Activated naive CD4-positive, alpha-beta T cell treated with anti-CD3 and anti-CD28 coated beads for 36 hours (primary cell): Measurements from ENCODE around the gene ATF7. TPM values are rescaled to one million over a fixed set of nuclear protein-coding genes. Genes with fewer than 3 reads are reported as not detected.

Experiments used
- CTCF ChIA-PET: fragments of 350-600 bp; sonication (Branson Sonifier 250); formaldehyde crosslinking; loops from one replicate; lab custom pipeline; 2021; ENCODE audit warnings: antibody characterized with exemption; lab: Charles Lee
- DNase-seq: peaks from one replicate; pipeline ENCODE4 v3.0.0-alpha.2; 2020
- H3K27ac Mint-ChIP-seq: one replicate; pipeline ENCODE4 v1.8.0; 2021; ENCODE audit warnings: mild to moderate bottlenecking, mixed read lengths
- H3K27me3 Mint-ChIP-seq: one replicate; pipeline ENCODE4 v1.8.0; 2021; ENCODE audit warnings: low read depth, mixed read lengths
- H3K36me3 Mint-ChIP-seq: one replicate; pipeline ENCODE4 v1.8.0; 2021; ENCODE audit warnings: low read depth, mixed read lengths
- H3K4me1 Mint-ChIP-seq: one replicate; pipeline ENCODE4 v1.8.0; 2021; ENCODE audit warnings: low read depth, mixed read lengths
- H3K4me3 Mint-ChIP-seq: one replicate; pipeline ENCODE4 v1.8.0; 2021; ENCODE audit warnings: mild to moderate bottlenecking, moderate library complexity, mixed read lengths
- H3K9me3 Mint-ChIP-seq: one replicate; pipeline ENCODE4 v1.8.0; 2021; ENCODE audit warnings: mixed read lengths
- intact Hi-C: fragments of 100-400 bp; cut with micrococcal nuclease; formaldehyde crosslinking; loops from one replicate; pipeline ENCODE4 v1.15.1; 2023
- total RNA-seq, 2 experiments: library from RNA; stranded (reverse); gene quantifications; one replicate each; pipeline ENCODE4 v1.2.3, GENCODE V29; 2021

ATF7 gene
- total RNA-seq = 10 to 100 TPM; 19.7 to 19.8 TPM

DNA sequence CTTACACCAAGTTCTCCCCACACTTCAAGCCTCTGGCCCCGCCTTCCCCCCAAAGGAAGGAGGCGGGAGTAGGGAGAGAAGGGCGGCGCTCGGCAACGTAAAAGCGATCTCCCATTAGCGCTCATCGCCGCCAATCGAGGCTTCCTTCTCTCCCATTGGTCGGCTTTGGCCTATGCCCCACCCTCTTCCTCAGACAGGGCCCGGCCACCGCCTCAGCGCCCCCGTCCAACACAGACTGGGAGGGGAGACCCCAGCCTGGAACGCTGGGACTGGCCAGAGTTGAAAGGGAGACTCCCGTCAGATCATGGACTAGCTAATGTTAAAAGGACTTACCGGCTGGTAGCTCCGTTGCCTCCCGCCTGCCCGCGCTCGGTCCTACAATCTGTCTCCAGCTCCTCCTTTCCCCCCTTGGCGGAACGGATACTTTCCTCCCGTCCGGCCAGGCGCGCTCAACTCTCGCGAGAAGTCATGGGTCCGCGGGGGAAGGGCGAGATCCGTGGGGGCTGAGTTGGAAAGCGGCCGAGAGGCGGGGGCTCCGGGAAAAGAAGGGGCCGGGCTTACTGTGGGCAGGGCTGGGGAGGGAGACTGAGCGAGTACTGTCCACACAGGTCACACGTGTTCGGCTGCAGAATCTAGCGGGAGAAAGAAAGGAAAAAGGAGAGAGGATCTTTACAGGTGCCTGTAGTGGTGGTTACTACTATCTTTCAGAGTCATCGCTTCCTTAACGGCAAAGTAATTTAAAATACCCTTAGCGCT lies at the start of gene ATF7:
Gene ATF7, minus strand, starts transcription at position 437 of the 756 bp plus-strand sequence. CDS start 25,382 bp downstream, outside the sequence.
- Mint-ChIP-seq H3K36me3 (peaks cover 4% of the 10 kb centered on the region), H3K4me3 (peak within 1 kb of the TSS; percentile 97), H3K27me3 (no peaks in the 10 kb centered on the region), H3K4me1 (peaks cover 44% of the 10 kb centered on the region), H3K9me3 (no peaks in the 10 kb centered on the region), H3K27ac (peak within 1 kb of the TSS; percentile 96)
- intact Hi-C loops = loop anchor here (1.0 to 2.0 kb wide), 8 partner anchors 13 to 619 kb away; partner anchors contain the start of genes ATP5MC2, CALCOCO1, EIF4B and PRR13
- DNase-seq = peak; percentile 99
- CTCF ChIA-PET = interaction anchor here (0.8 to 3.0 kb wide), 2 partner anchors 50 to 83 kb away, joined by 4 to 12 read pairs; partner anchors contain the start of gene ATP5MC2

DNA sequence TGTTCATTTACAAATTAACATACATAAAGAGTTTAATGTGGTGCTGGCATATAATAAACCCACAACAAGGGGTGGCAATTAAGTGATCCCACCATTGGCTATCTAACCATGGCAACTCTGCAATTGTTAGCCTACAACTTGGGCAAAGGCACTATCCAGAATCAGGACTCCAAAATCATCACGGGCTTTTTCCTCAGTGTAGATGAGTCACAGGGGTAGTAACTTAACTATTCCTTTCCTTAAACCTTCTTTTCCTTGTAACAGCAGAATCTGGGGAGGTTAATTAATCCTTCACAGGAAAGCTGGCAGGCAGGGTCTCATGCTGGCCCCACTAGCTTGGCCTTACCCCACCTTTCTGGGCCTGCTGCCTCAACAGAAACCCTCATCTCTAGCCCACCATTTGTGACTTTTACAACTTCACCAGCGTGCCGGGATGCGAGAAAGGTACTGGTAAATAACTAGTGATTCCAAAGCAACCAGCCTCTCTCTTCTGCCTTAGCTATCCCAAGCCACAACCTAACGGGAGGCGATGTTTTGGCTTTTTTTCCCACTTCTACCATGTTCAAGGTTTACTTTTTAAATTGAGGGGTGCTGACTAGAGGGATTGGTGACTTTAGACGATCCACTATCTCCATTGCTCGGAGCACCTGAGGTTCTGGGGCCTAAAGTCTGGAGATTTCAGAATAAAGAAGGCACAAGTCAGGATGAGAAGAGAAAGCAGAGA lies 49.0 kb upstream of the ATF7 start:
- peaks cover 32% of the 10 kb centered on the region for H3K4me1 Mint-ChIP-seq

DNA sequence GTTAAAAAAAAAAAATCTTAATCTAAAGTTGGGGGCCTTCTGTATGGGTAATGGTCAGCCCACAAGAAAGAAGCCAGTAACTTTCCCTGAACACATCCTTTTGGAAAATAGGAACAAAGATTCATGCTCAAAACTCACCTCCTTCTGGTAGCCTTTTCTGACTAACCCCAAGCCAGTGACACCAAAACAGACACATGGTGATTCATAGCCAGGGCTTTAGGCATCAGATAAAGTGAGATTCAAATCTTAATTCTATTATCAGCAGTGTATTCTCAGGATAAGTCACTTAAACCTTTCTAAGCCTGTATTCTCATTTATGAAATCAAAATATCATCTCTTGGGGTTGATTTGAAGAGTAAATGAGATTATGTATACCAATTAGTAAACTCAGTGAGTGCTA lies 44.8 kb upstream of the ATF7 start:
- Mint-ChIP-seq H3K4me1 (peaks cover 34% of the 10 kb centered on the region), H3K36me3 (peaks cover 65% of the 10 kb centered on the region), H3K4me3 (no peak overlapping the region), H3K27ac (no peak overlapping the region), H3K9me3 (no peaks in the 10 kb centered on the region), H3K27me3 (no peaks in the 10 kb centered on the region)
- CTCF ChIA-PET = interaction anchor here (0.5 to 1.9 kb wide), 3 partner anchors 24 to 75 kb away, joined by 3 to 6 read pairs (median 4); no protein-coding TSS in a partner anchor
- DNase-seq = no peak
- intact Hi-C loops = loop anchor here (10.0 kb wide), 1 partner anchor 486 kb away; the partner anchor contains the start of genes CSAD and ZNF740

More for the DNA sequence above, 49.0 kb upstream of the ATF7 start:
- CTCF ChIA-PET = interaction anchor here (0.6 to 5.8 kb wide), 27 partner anchors 8 to 175 kb away, joined by 3 to 92 read pairs (median 4); partner anchors contain the start of genes ATF7, NPFF and TARBP2
- Mint-ChIP-seq H3K36me3 (peaks cover 41% of the 10 kb centered on the region), H3K27ac (peak overlapping the region; percentile 91), H3K27me3 (peaks cover 13% of the 10 kb centered on the region), H3K4me3 (peak overlapping the region; percentile 95), H3K9me3 (no peaks in the 10 kb centered on the region)
- DNase-seq = no peak
- intact Hi-C loops = loop anchor here (10.0 kb wide), 1 partner anchor 490 kb away; the partner anchor contains the start of genes CSAD and ZNF740

DNA sequence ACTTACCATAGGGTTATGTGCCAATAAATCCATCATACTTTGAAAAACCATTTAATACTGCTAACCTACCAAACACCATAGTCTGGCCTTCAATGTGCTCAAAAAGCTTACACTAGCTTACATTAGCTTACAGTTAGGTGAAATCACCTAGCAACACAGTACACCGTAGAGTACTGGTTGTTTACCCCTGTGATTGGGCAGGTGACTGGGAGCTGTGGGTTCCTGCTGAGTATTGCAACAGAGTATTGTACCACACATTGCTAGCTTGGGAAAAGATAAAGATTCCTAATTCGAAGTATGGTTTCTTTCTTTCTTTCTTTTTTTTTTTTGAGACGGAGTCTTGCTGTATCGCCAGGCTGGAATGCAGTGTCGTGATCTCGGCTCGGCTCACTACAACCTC lies 44.1 kb upstream of the ATF7 start:
- Mint-ChIP-seq H3K4me1 (peaks cover 34% of the 10 kb centered on the region), H3K27me3 (no peaks in the 10 kb centered on the region), H3K4me3 (no peak overlapping the region), H3K36me3 (peaks cover 71% of the 10 kb centered on the region), H3K9me3 (no peaks in the 10 kb centered on the region), H3K27ac (no peak overlapping the region)
- DNase-seq = no peak
- intact Hi-C loops = loop anchor here (10.0 kb wide), 1 partner anchor 486 kb away; the partner anchor contains the start of genes CSAD and ZNF740
- CTCF ChIA-PET = interaction anchor here (0.5 to 1.9 kb wide), 4 partner anchors 25 to 358 kb away, joined by 3 to 6 read pairs (median 4); no protein-coding TSS in a partner anchor

DNA sequence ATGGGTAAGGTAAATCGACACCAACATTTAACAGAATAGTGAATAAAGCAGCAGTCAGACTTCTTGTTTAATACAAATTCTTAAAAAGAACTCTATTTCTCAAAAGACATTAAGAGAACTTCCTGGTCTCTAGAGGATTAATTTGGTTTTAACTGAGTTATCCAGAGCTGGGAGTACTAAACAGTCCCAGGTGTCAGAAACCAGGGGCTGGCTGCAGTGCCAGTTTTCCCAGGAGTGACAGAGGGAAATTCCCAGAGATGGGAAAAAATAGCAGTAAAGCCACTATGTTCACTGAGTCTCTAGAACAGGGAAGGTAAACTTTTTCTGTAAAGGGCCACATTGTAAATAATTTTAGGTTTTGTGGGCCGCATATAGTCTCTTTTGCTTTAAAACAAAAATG lies 40.9 kb upstream of the ATF7 start:
- no peak overlapping the region for H3K4me3 Mint-ChIP-seq
- no peak for DNase-seq
- H3K36me3 Mint-ChIP-seq = peaks cover 59% of the 10 kb centered on the region
- peaks cover 9% of the 10 kb centered on the region for H3K4me1 Mint-ChIP-seq
- no peak overlapping the region for H3K27ac Mint-ChIP-seq
- no peaks in the 10 kb centered on the region for H3K9me3 Mint-ChIP-seq
- intact Hi-C loops = no loop called here
- no peaks in the 10 kb centered on the region for H3K27me3 Mint-ChIP-seq
- CTCF ChIA-PET = interaction anchor here (1.2 to 1.9 kb wide), 2 partner anchors 9 to 79 kb away, joined by 4 to 7 read pairs; partner anchors contain the start of gene ATP5MC2

DNA sequence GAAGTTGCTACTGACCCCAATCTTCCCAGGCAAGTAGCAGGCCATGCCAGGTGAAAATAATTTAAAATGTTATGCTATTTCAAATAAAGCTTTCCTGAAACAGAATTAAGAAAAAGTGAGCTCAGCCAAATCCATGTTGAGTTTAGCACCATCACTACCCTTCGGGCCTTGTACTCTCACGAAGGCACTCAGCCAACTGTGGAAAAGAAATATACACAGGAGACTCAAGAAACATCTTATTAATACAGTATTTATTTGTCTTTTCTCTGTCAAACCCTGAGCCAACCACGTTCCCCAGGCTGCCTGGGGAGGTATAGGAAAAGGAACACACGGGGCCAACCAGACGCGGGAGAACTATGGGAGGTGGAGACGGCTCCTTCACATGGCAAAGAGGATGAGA lies 38.8 kb upstream of the ATF7 start:
- H3K9me3 Mint-ChIP-seq = no peaks in the 10 kb centered on the region
- peaks cover 50% of the 10 kb centered on the region for H3K36me3 Mint-ChIP-seq
- intact Hi-C loops = no loop called here
- CTCF ChIA-PET = interaction anchor here (1.1 kb wide), 1 partner anchor 81 kb away, joined by 5 read pairs; no protein-coding TSS in a partner anchor
- H3K27ac Mint-ChIP-seq = no peak overlapping the region
- peaks cover 2% of the 10 kb centered on the region for H3K4me1 Mint-ChIP-seq
- no peaks in the 10 kb centered on the region for H3K27me3 Mint-ChIP-seq
- DNase-seq = no peak
- no peak overlapping the region for H3K4me3 Mint-ChIP-seq

DNA sequence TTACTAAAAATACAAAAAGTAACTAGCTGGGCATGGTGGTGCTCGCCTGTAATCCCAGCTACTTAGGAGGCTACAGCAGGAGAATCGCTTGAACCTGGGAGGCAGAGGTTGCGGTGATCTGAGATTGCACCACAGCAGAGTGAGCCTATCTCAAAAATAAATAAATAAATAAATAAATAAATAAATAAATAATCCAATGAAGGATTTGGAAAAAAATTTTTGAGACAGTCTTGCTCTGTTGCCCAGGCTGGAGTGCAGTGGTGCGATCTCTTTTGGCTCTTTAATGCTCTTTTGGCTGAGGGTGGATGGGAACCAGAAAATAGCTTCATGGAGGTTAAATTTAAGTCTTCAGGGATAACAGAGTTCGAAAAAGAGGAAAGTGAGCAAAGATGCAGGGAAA lies 38.0 kb upstream of the ATF7 start:
- no peak overlapping the region for H3K4me3 Mint-ChIP-seq
- no peaks in the 10 kb centered on the region for H3K9me3 Mint-ChIP-seq
- intact Hi-C loops = no loop called here
- no peaks in the 10 kb centered on the region for H3K4me1 Mint-ChIP-seq
- no peak for DNase-seq
- H3K27ac Mint-ChIP-seq = no peak overlapping the region
- peaks cover 43% of the 10 kb centered on the region for H3K36me3 Mint-ChIP-seq
- H3K27me3 Mint-ChIP-seq = no peaks in the 10 kb centered on the region
- CTCF ChIA-PET = no interaction called here

DNA sequence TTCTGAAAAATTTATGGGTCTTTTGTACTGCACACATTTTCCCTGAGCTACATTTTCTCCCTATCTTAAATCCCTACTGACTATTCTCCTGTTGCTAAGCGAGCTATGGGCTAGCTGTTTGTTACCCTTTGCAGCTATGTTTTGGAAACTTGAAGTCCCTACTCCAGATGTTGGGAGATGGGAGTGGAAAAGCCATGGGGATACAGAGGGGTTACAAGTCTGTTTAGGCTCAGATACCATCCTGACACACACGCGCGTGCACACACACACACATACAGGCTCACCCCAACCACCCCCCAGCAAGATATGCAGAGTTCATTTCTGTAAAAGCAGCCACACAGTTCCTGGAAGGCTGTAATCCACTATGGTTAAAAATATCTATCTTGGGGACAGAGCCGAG lies 33.9 kb upstream of the ATF7 start:
- no peak for DNase-seq
- Mint-ChIP-seq H3K9me3 (no peaks in the 10 kb centered on the region), H3K27me3 (no peaks in the 10 kb centered on the region), H3K27ac (no peak overlapping the region), H3K4me1 (no peaks in the 10 kb centered on the region), H3K4me3 (no peak overlapping the region), H3K36me3 (peaks cover 23% of the 10 kb centered on the region)
- CTCF ChIA-PET = interaction anchor here (0.6 to 1.5 kb wide), 5 partner anchors 36 to 151 kb away, joined by 3 to 4 read pairs (median 4); no protein-coding TSS in a partner anchor
- intact Hi-C loops = no loop called here

DNA sequence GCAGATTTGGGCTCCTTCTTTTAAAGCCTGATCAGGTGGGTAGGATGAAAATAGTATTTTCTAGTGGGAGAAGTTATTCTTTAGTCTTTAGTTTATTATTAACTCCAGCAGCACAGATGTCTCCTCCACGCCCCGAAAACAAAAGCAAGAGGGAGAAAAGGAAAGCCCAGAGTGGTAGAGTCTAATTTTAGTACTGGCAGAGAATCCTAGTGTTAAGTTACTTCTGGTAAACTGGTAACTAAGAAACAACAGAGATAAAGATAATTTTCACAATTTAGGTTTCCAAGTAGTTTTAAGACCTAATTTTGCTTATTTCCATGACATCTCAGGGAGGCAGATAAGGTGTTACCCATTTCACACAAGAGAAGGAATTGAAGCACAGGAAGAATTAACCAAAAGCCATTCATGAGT lies 33.4 kb upstream of the ATF7 start:
- no peaks in the 10 kb centered on the region for H3K4me1 Mint-ChIP-seq
- CTCF ChIA-PET = interaction anchor here (0.8 to 1.5 kb wide), 4 partner anchors 35 to 120 kb away, joined by 3 to 4 read pairs (median 4); no protein-coding TSS in a partner anchor
- H3K36me3 Mint-ChIP-seq = peaks cover 19% of the 10 kb centered on the region
- H3K27ac Mint-ChIP-seq = no peak overlapping the region
- intact Hi-C loops = no loop called here
- no peaks in the 10 kb centered on the region for H3K27me3 Mint-ChIP-seq
- DNase-seq = no peak
- H3K4me3 Mint-ChIP-seq = no peak overlapping the region
- no peaks in the 10 kb centered on the region for H3K9me3 Mint-ChIP-seq

DNA sequence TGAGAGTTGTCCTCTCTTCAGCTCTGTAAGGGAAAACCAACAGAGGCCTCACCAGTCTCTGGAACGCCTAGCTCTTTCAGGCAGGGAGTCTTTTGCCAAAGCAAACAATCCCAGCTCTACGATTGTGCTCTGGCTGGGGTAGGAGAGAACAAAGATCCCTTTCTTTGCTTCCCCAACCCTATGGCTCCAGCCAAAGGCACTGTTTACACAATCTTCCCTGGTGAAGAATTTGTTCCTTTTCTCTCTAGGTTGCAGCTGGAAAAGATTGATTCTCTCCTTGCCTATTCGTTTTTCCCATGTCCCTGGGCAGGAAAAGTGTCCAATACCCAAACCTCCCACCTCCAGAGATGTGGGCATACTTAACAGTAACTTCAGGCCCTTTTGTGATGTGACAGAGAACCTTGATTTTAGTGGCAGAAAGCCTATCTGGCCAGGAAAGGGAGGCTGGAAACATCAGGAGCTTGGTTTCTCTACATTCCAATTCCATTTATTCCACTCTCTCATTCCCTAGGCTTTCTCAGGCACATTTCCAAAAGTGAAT lies 32.9 kb upstream of the ATF7 start:
- H3K36me3 Mint-ChIP-seq = peaks cover 16% of the 10 kb centered on the region

DNA sequence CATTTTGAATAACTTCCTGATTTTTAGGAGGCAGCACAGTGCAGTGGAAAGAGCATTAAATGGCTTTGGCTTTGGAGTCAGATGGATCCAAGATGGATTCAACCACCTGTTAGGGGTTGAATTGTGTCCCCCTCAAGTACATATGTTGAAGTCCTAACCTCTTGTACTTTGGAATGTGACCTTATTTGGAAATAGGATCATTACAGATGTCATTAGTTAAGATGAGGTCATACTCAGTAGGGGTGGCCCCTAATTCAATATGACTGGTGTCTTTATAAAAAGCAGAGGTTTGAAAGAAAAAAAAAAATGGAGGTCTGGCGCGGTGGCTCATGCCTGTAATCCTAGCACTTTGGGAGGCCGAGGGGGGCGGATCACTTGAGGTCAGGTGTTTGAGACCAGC lies 30.9 kb upstream of the ATF7 start:
- H3K4me1 Mint-ChIP-seq = no peaks in the 10 kb centered on the region
- intact Hi-C loops = no loop called here
- no peaks in the 10 kb centered on the region for H3K27me3 Mint-ChIP-seq
- H3K4me3 Mint-ChIP-seq = no peak overlapping the region
- no peaks in the 10 kb centered on the region for H3K9me3 Mint-ChIP-seq
- CTCF ChIA-PET = no interaction called here
- peaks cover 10% of the 10 kb centered on the region for H3K36me3 Mint-ChIP-seq
- DNase-seq = no peak
- no peak overlapping the region for H3K27ac Mint-ChIP-seq

More for the DNA sequence above, 32.9 kb upstream of the ATF7 start:
- Mint-ChIP-seq H3K27me3 (no peaks in the 10 kb centered on the region), H3K27ac (no peak overlapping the region), H3K4me3 (no peak overlapping the region), H3K9me3 (no peaks in the 10 kb centered on the region), H3K4me1 (no peaks in the 10 kb centered on the region)
- CTCF ChIA-PET = interaction anchor here (0.6 to 1.5 kb wide), 2 partner anchors 17 to 88 kb away, joined by 4 read pairs; partner anchors contain the start of gene ATP5MC2
- DNase-seq = no peak
- intact Hi-C loops = no loop called here
